Measurements from ENCODE around the gene COL18A1.

COL18A1 gene

GRCh38 chr21:45382697-45382997 lies 22.3 kb upstream of the COL18A1 start:
- H3K27me3 ChIP-seq (ENCODE audit: control insufficient read depth in 1 of 2, insufficient read depth in 2 of 2, low read length in 2 of 2) = peaks cover 0 to 5% of the 10 kb centered on the region in 2 donors
- H3K27ac ChIP-seq (ENCODE audit: low read depth, low read length) = no peak overlapping the region
- H3K9me3 ChIP-seq (ENCODE audit: control insufficient read depth in 1 of 2, low read length in 2 of 2) = no peaks in the 10 kb centered on the region
- H3K9ac ChIP-seq (ENCODE audit: low read depth in 1 of 2, low read length in 2 of 2) = no peak overlapping the region
- H3K4me1 ChIP-seq (ENCODE audit: control insufficient read depth in 1 of 2, insufficient read depth in 2 of 2, low read length in 2 of 2) = no peaks in the 10 kb centered on the region
- no peak overlapping the region for H3K4me3 ChIP-seq (ENCODE audit: low read depth in 1 of 2, low read length in 2 of 2)
- no peaks in the 10 kb centered on the region for H3K36me3 ChIP-seq (ENCODE audit: control insufficient read depth in 1 of 2, insufficient read depth in 2 of 2, low read length in 2 of 2)

- H3K36me3 ChIP-seq (ENCODE audit: control insufficient read depth in 1 of 2, insufficient read depth in 2 of 2, low read length in 2 of 2) = no peaks in the 10 kb centered on the region
- no peak overlapping the region for H3K27ac ChIP-seq (ENCODE audit: low read depth, low read length)
- H3K4me1 ChIP-seq (ENCODE audit: control insufficient read depth in 1 of 2, insufficient read depth in 2 of 2, low read length in 2 of 2) = no peaks in the 10 kb centered on the region
- no peaks in the 10 kb centered on the region for H3K9me3 ChIP-seq (ENCODE audit: control insufficient read depth in 1 of 2, low read length in 2 of 2)
- no peak overlapping the region for H3K9ac ChIP-seq (ENCODE audit: low read depth in 1 of 2, low read length in 2 of 2)
- H3K4me3 ChIP-seq (ENCODE audit: low read depth in 1 of 2, low read length in 2 of 2) = no peak overlapping the region
- H3K27me3 ChIP-seq (ENCODE audit: control insufficient read depth in 1 of 2, insufficient read depth in 2 of 2, low read length in 2 of 2) = peaks cover 0 to 5% of the 10 kb centered on the region in 2 donors
Measured at GRCh38 chr21:45383111-45383614, 21.8 kb upstream of the COL18A1 start.

- Histone ChIP-seq H3K27me3 (ENCODE audit: control insufficient read depth in 1 of 2, insufficient read depth in 2 of 2, low read length in 2 of 2) (peaks cover 0 to 5% of the 10 kb centered on the region in 2 donors), H3K9me3 (ENCODE audit: control insufficient read depth in 1 of 2, low read length in 2 of 2) (no peaks in the 10 kb centered on the region), H3K27ac (ENCODE audit: low read depth, low read length) (no peak overlapping the region), H3K36me3 (ENCODE audit: control insufficient read depth in 1 of 2, insufficient read depth in 2 of 2, low read length in 2 of 2) (no peaks in the 10 kb centered on the region), H3K9ac (ENCODE audit: low read depth in 1 of 2, low read length in 2 of 2) (no peak overlapping the region), H3K4me3 (ENCODE audit: low read depth in 1 of 2, low read length in 2 of 2) (no peak overlapping the region), H3K4me1 (ENCODE audit: control insufficient read depth in 1 of 2, insufficient read depth in 2 of 2, low read length in 2 of 2) (no peaks in the 10 kb centered on the region)
Measured at GRCh38 chr21:45383615-45384201, 21.3 kb upstream of the COL18A1 start.

GRCh38 chr21:45384656-45385548 lies 20.1 kb upstream of the COL18A1 start:
- H3K27ac ChIP-seq (ENCODE audit: low read depth, low read length) = no peak overlapping the region
- no peaks in the 10 kb centered on the region for H3K9me3 ChIP-seq (ENCODE audit: control insufficient read depth in 1 of 2, low read length in 2 of 2)
- H3K4me1 ChIP-seq (ENCODE audit: control insufficient read depth in 1 of 2, insufficient read depth in 2 of 2, low read length in 2 of 2) = no peaks in the 10 kb centered on the region
- H3K9ac ChIP-seq (ENCODE audit: low read depth in 1 of 2, low read length in 2 of 2) = no peak overlapping the region
- H3K36me3 ChIP-seq (ENCODE audit: control insufficient read depth in 1 of 2, insufficient read depth in 2 of 2, low read length in 2 of 2) = no peaks in the 10 kb centered on the region
- H3K27me3 ChIP-seq (ENCODE audit: control insufficient read depth in 1 of 2, insufficient read depth in 2 of 2, low read length in 2 of 2) = peaks cover 0 to 5% of the 10 kb centered on the region in 2 donors
- H3K4me3 ChIP-seq (ENCODE audit: low read depth in 1 of 2, low read length in 2 of 2) = no peak overlapping the region

- Histone ChIP-seq H3K27me3 (ENCODE audit: control insufficient read depth in 1 of 2, insufficient read depth in 2 of 2, low read length in 2 of 2) (peaks cover 0 to 5% of the 10 kb centered on the region in 2 donors), H3K36me3 (ENCODE audit: control insufficient read depth in 1 of 2, insufficient read depth in 2 of 2, low read length in 2 of 2) (no peaks in the 10 kb centered on the region), H3K27ac (ENCODE audit: low read depth, low read length) (no peak overlapping the region), H3K9me3 (ENCODE audit: control insufficient read depth in 1 of 2, low read length in 2 of 2) (no peaks in the 10 kb centered on the region), H3K9ac (ENCODE audit: low read depth in 1 of 2, low read length in 2 of 2) (no peak overlapping the region), H3K4me3 (ENCODE audit: low read depth in 1 of 2, low read length in 2 of 2) (no peak overlapping the region), H3K4me1 (ENCODE audit: control insufficient read depth in 1 of 2, insufficient read depth in 2 of 2, low read length in 2 of 2) (no peaks in the 10 kb centered on the region)
Measured at GRCh38 chr21:45385549-45386050, 19.4 kb upstream of the COL18A1 start.

- Histone ChIP-seq H3K9me3 (ENCODE audit: control insufficient read depth in 1 of 2, low read length in 2 of 2) (no peaks in the 10 kb centered on the region), H3K4me1 (ENCODE audit: control insufficient read depth in 1 of 2, insufficient read depth in 2 of 2, low read length in 2 of 2) (no peaks in the 10 kb centered on the region), H3K27ac (ENCODE audit: low read depth, low read length) (no peak overlapping the region), H3K27me3 (ENCODE audit: control insufficient read depth in 1 of 2, insufficient read depth in 2 of 2, low read length in 2 of 2) (peaks cover 0 to 5% of the 10 kb centered on the region in 2 donors), H3K36me3 (ENCODE audit: control insufficient read depth in 1 of 2, insufficient read depth in 2 of 2, low read length in 2 of 2) (no peaks in the 10 kb centered on the region), H3K4me3 (ENCODE audit: low read depth in 1 of 2, low read length in 2 of 2) (no peak overlapping the region), H3K9ac (ENCODE audit: low read depth in 1 of 2, low read length in 2 of 2) (no peak overlapping the region)
Measured at GRCh38 chr21:45386336-45386727, 18.6 kb upstream of the COL18A1 start.

- no peak overlapping the region for H3K9ac ChIP-seq (ENCODE audit: low read depth in 1 of 2, low read length in 2 of 2)
- H3K4me1 ChIP-seq (ENCODE audit: control insufficient read depth in 1 of 2, insufficient read depth in 2 of 2, low read length in 2 of 2) = no peaks in the 10 kb centered on the region
- peaks cover 0 to 5% of the 10 kb centered on the region in 2 donors for H3K27me3 ChIP-seq (ENCODE audit: control insufficient read depth in 1 of 2, insufficient read depth in 2 of 2, low read length in 2 of 2)
- H3K27ac ChIP-seq (ENCODE audit: low read depth, low read length) = no peak overlapping the region
- H3K36me3 ChIP-seq (ENCODE audit: control insufficient read depth in 1 of 2, insufficient read depth in 2 of 2, low read length in 2 of 2) = no peaks in the 10 kb centered on the region
- no peaks in the 10 kb centered on the region for H3K9me3 ChIP-seq (ENCODE audit: control insufficient read depth in 1 of 2, low read length in 2 of 2)
- H3K4me3 ChIP-seq (ENCODE audit: low read depth in 1 of 2, low read length in 2 of 2) = no peak overlapping the region
Measured at GRCh38 chr21:45386728-45387371, 18.1 kb upstream of the COL18A1 start.

GRCh38 chr21:45387506-45387905 lies 17.5 kb upstream of the COL18A1 start:
- Histone ChIP-seq H3K36me3 (ENCODE audit: control insufficient read depth in 1 of 2, insufficient read depth in 2 of 2, low read length in 2 of 2) (no peaks in the 10 kb centered on the region), H3K9me3 (ENCODE audit: control insufficient read depth in 1 of 2, low read length in 2 of 2) (no peaks in the 10 kb centered on the region), H3K4me1 (ENCODE audit: control insufficient read depth in 1 of 2, insufficient read depth in 2 of 2, low read length in 2 of 2) (no peaks in the 10 kb centered on the region), H3K4me3 (ENCODE audit: low read depth in 1 of 2, low read length in 2 of 2) (no peak overlapping the region), H3K27me3 (ENCODE audit: control insufficient read depth in 1 of 2, insufficient read depth in 2 of 2, low read length in 2 of 2) (peaks cover 0 to 3% of the 10 kb centered on the region in 2 donors), H3K27ac (ENCODE audit: low read depth, low read length) (no peak overlapping the region), H3K9ac (ENCODE audit: low read depth in 1 of 2, low read length in 2 of 2) (no peak overlapping the region)

- H3K27ac ChIP-seq (ENCODE audit: low read depth, low read length) = no peak overlapping the region
- H3K4me3 ChIP-seq (ENCODE audit: low read depth in 1 of 2, low read length in 2 of 2) = no peak overlapping the region
- no peaks in the 10 kb centered on the region for H3K36me3 ChIP-seq (ENCODE audit: control insufficient read depth in 1 of 2, insufficient read depth in 2 of 2, low read length in 2 of 2)
- H3K9ac ChIP-seq (ENCODE audit: low read depth in 1 of 2, low read length in 2 of 2) = no peak overlapping the region
- no peaks in the 10 kb centered on the region for H3K27me3 ChIP-seq (ENCODE audit: control insufficient read depth in 1 of 2, insufficient read depth in 2 of 2, low read length in 2 of 2)
- H3K9me3 ChIP-seq (ENCODE audit: control insufficient read depth in 1 of 2, low read length in 2 of 2) = no peaks in the 10 kb centered on the region
- H3K4me1 ChIP-seq (ENCODE audit: control insufficient read depth in 1 of 2, insufficient read depth in 2 of 2, low read length in 2 of 2) = no peaks in the 10 kb centered on the region
Measured at GRCh38 chr21:45388011-45388521, 16.9 kb upstream of the COL18A1 start.
